Mesenchymal stem cell (in vitro differentiated cells and primary cell): ENCODE results near the gene SLC38A6.

Experiments
- DNase-seq: peaks from one replicate; pipeline ENCODE4 v3.0.0-alpha.2; 2013
- H2AFZ ChIP-seq: one replicate; pipeline ENCODE4 v1.6.1; 2013; ENCODE audit warnings: low read depth, mild to moderate bottlenecking, control low read depth, inconsistent platforms, low read length, moderate library complexity
- H2AK5ac ChIP-seq: 2 replicates; pipeline ENCODE4 v1.6.1; 2013; ENCODE audit warnings: low read length, moderate library complexity, mild to moderate bottlenecking, inconsistent platforms; ENCODE audit not compliant: severe bottlenecking
- H2BK120ac ChIP-seq: one replicate; pipeline ENCODE4 v1.6.1; 2013; ENCODE audit warnings: low read depth, mild to moderate bottlenecking, inconsistent platforms, low read length, moderate library complexity
- H2BK12ac ChIP-seq, 2 experiments: one replicate each; pipeline ENCODE4 v1.6.1; 2013; ENCODE audit warnings: inconsistent platforms in 2 of 2, low read length in 2 of 2, mild to moderate bottlenecking in 2 of 2, moderate library complexity in 2 of 2, control low read depth in 1 of 2
- H2BK15ac ChIP-seq: one replicate; pipeline ENCODE4 v1.6.1; 2013; ENCODE audit warnings: mild to moderate bottlenecking, low read depth, inconsistent platforms; ENCODE audit not compliant: poor library complexity, severe bottlenecking
- H2BK5ac ChIP-seq: 2 replicates; pipeline ENCODE4 v1.6.1; 2013; ENCODE audit warnings: low read depth, mild to moderate bottlenecking, low read length, control low read depth, inconsistent platforms; ENCODE audit not compliant: poor library complexity, severe bottlenecking
- H3K14ac ChIP-seq, 2 experiments: one replicate each; pipeline ENCODE4 v1.6.1; 2013; ENCODE audit warnings: inconsistent platforms in 2 of 2, low read length in 2 of 2, control low read depth in 1 of 2, mild to moderate bottlenecking in 1 of 2, moderate library complexity in 1 of 2
- H3K18ac ChIP-seq, 2 experiments: one replicate each; pipeline ENCODE4 v1.6.1; 2013; ENCODE audit warnings: inconsistent platforms in 2 of 2, low read length in 2 of 2, control low read depth in 1 of 2, low read depth in 1 of 2, mild to moderate bottlenecking in 1 of 2
- H3K23ac ChIP-seq, 2 experiments: one replicate each; pipeline ENCODE4 v1.6.1; 2013; ENCODE audit warnings: inconsistent platforms in 2 of 2, low read length in 2 of 2, mild to moderate bottlenecking in 2 of 2, moderate library complexity in 2 of 2, control low read depth in 1 of 2
- H3K27ac ChIP-seq: 2 replicates; pipeline ENCODE4 v1.5.1; 2013; ENCODE audit warnings: mild to moderate bottlenecking, moderate library complexity, low read length, control low read depth, inconsistent platforms; ENCODE audit not compliant: poor library complexity, severe bottlenecking
- H3K27me3 ChIP-seq, 2 experiments: 2 replicates each; pipeline versions ENCODE4 v1.6.1 to v1.7.0; 2013; ENCODE audit warnings: low read length in 2 of 2, mild to moderate bottlenecking in 2 of 2, moderate library complexity in 2 of 2, control low read depth in 1 of 2, inconsistent platforms in 1 of 2; ENCODE audit not compliant: control insufficient read depth in 1 of 2, insufficient read depth in 1 of 2
- H3K36me3 ChIP-seq, 2 experiments: 2 replicates each; pipeline versions ENCODE4 v1.6.1 to v1.7.0; 2013; ENCODE audit warnings: low read length in 2 of 2, control low read depth in 1 of 2, inconsistent platforms in 1 of 2, low read depth in 1 of 2, mild to moderate bottlenecking in 1 of 2; ENCODE audit not compliant: insufficient read depth in 2 of 2, control insufficient read depth in 1 of 2
- H3K4ac ChIP-seq, 2 experiments: one replicate each; pipeline ENCODE4 v1.6.1; 2013; ENCODE audit warnings: inconsistent platforms in 2 of 2, low read length in 2 of 2, mild to moderate bottlenecking in 2 of 2, moderate library complexity in 2 of 2, control low read depth in 1 of 2, low read depth in 1 of 2
- H3K4me1 ChIP-seq: 2 replicates; pipeline ENCODE4 v1.6.1; 2013; ENCODE audit warnings: low read depth, low read length, control low read depth; ENCODE audit not compliant: control insufficient read depth, insufficient read depth
- H3K4me2 ChIP-seq: 2 replicates; pipeline ENCODE4 v1.6.1; 2013; ENCODE audit warnings: low read length, mild to moderate bottlenecking, inconsistent platforms; ENCODE audit not compliant: poor library complexity, severe bottlenecking
- H3K4me3 ChIP-seq, 2 experiments: 2 replicates each; pipeline versions ENCODE4 v1.5.1 to v1.7.0; 2013; ENCODE audit warnings: low read length in 2 of 2, mild to moderate bottlenecking in 2 of 2, control low read depth in 1 of 2, low read depth in 1 of 2; ENCODE audit not compliant: insufficient read depth in 1 of 2
- H3K79me1 ChIP-seq: replicated peaks from 2 replicates; pipeline ENCODE4 v1.6.1; 2013; ENCODE audit warnings: mild to moderate bottlenecking, control low read depth, low read length, inconsistent platforms; ENCODE audit not compliant: poor library complexity, severe bottlenecking
- H3K9ac ChIP-seq: 2 replicates; pipeline ENCODE4 v1.7.0; 2013; ENCODE audit warnings: mild to moderate bottlenecking, low read length, moderate library complexity
- H3K9me3 ChIP-seq: 2 replicates; pipeline ENCODE4 v1.7.0; 2013; ENCODE audit warnings: mild to moderate bottlenecking, low read length; ENCODE audit not compliant: control insufficient read depth
- H4K8ac ChIP-seq: one replicate; pipeline ENCODE4 v1.6.1; 2013; ENCODE audit warnings: inconsistent platforms, mild to moderate bottlenecking, low read length, moderate library complexity
- H4K91ac ChIP-seq: one replicate; pipeline ENCODE4 v1.6.1; 2013; ENCODE audit warnings: mild to moderate bottlenecking, low read length, inconsistent platforms
- WGBS: methylation state at CpG from one replicate; pipeline ENCODE4 v1.1.7; 2013; ENCODE audit warnings: mixed read lengths; 5-methylcytosine and 5-hydroxymethylcytosine counted together

Gene SLC38A6

DNA sequence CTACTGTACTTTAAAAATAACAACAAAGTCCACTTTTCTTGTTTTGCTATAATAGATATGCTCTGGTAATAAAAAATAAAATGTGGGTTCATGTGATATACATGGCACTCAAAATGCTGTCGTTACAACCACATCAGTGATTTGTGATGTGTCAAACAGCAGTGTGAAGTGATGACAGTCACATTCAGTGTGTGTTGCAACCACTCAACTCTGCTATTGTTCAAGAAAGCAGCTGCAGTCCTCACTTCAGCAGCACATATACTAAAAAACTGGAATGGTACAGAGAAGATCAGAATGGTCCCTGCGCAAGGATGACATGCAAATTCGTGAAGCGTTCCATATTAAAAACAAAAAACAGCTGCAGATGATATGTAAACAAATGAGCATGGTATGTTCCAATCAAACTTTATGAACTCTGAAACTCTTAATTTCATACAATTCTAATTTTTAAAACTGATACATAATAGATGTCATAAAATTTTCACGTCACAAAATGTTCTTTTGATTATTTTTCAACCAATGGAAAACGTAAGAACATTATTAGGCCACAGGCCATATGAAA, 6.9 kb upstream of the SLC38A6 start:
- Histone ChIP-seq H2AFZ (no peak overlapping the region), H3K36me3 (peaks cover 6 to 57% of the 10 kb centered on the region in 2 experiments), H3K27me3 (no peaks in the 10 kb centered on the region), H3K4me2 (no peak overlapping the region), H3K4me1 (no peaks in the 10 kb centered on the region), H2BK5ac (no peak overlapping the region), H2AK5ac (peak overlapping the region; percentile 73), H3K27ac (no peak overlapping the region), H3K4me3 (no peak overlapping the region), H3K79me1 (peaks cover 11% of the 10 kb centered on the region), H2BK12ac (no peak overlapping the region), H2BK15ac (no peak overlapping the region), H4K91ac (no peak overlapping the region), H4K8ac (no peak overlapping the region), H3K18ac (no peak overlapping the region), H2BK120ac (no peak overlapping the region), H3K14ac (no peak overlapping the region), H3K23ac (no peak overlapping the region), H3K4ac (no peak overlapping the region), H3K9me3 (no peaks in the 10 kb centered on the region), H3K9ac (no peak overlapping the region)
- no peak for DNase-seq
- WGBS, result 95% methylated on average over 5 of the region's 6 CpGs

DNA sequence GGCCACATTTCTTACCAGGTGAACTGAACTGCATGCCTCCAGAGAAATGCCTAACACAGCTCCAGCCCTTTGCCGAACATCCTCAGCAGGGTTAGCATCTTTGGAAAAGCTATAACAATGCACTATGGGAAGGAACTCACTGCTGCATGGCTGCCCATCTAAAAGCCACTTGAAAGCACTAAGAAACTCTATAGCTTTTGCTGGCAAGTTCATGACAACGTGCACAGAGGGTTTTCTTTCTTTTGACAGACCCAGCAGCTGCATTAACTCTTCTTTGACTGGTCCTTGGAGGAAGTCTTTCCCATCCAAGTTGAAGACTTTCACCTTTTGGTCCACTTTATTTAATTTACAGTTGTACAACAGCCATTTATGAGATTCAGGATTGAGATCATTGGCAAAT, 5.5 kb upstream of the SLC38A6 start:
- no peak overlapping the region for H4K8ac ChIP-seq
- no peak overlapping the region for H3K14ac ChIP-seq
- no peak overlapping the region for H2BK12ac ChIP-seq
- no peak overlapping the region for H2BK120ac ChIP-seq
- H3K36me3 ChIP-seq, result peaks cover 6 to 61% of the 10 kb centered on the region in 2 experiments
- no peak overlapping the region for H3K4me2 ChIP-seq
- no peak overlapping the region for H2BK15ac ChIP-seq
- no peak overlapping the region for H3K18ac ChIP-seq
- H3K79me1 ChIP-seq, result peaks cover 13% of the 10 kb centered on the region
- DNase-seq, result no peak
- no peak overlapping the region for H4K91ac ChIP-seq
- H2AK5ac ChIP-seq, result no peak overlapping the region
- H3K4ac ChIP-seq, result no peak overlapping the region
- H2BK5ac ChIP-seq, result no peak overlapping the region
- H3K23ac ChIP-seq, result no peak overlapping the region
- no peaks in the 10 kb centered on the region for H3K27me3 ChIP-seq
- no peaks in the 10 kb centered on the region for H3K9me3 ChIP-seq
- WGBS, result 74% methylated on average over 2 of the region's 2 CpGs
- H3K4me3 ChIP-seq, result no peak overlapping the region
- no peak overlapping the region for H2AFZ ChIP-seq
- H3K9ac ChIP-seq, result no peak overlapping the region
- H3K4me1 ChIP-seq, result no peaks in the 10 kb centered on the region
- H3K27ac ChIP-seq, result no peak overlapping the region

DNA sequence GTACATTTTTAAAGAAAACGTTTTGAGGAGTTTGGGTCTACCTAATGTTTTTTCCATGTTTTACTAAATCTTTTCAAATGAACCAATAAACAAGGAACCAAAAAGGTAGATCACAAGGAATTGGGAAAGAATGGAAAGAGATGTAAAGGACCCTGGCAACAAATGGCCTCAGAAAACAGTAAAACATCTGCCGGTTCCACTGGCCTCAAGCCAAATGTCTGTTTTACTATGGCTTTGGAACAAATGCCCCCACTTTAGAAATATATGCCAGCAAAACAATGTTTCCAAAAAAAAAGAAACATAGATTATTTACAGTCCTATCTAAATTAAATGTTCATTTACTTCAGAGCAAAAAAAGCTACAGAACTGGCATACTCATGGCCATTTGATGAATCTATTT, 3.2 kb upstream of the SLC38A6 start:
- WGBS, result 80% methylated on average over 1 of the region's 2 CpGs
- H3K14ac ChIP-seq, result no peak overlapping the region

DNA sequence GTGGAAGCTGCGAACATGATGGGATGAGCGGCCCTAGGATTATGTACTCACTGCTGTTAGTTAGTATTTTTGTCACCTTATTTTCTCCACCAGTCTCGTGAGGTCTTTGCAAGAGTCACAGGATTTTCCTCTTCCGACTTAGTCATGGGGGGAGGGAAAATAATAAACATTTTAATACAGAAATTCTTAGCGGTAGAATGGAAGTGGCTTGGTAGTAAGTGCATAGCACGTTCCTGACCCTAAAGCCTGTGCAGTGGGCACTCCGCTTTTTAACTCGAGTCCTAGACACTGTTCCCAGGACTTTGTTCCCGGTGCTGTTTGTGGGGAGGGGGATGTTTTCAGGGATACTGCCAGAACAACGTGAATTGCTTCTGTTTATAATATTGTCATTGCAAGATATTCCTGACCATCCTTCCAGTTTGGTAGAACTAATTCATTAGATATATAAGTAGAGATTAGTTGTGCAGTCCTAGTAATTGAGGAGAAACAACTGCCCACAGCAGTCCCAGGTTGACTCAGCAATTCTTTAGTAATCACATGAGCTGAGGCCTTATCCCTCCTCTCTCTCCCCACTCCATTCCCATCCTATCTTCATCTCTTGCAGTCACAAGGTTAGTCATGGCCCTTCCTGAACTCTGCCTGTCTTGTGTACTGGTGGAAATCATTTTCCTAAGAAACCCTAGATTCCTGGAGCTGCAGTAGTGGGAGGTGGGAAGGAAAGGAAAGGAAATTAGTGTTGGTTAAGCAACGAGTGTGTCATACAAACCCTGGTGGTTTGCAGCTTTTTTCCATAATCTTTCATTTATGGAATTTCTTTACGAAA, 799 bp downstream of the SLC38A6 start:
- Histone ChIP-seq H4K8ac (peak overlapping the region; percentile 91), H3K14ac (no peak overlapping the region)

More for the DNA sequence above, 3.2 kb upstream of the SLC38A6 start:
- H4K91ac ChIP-seq, result no peak overlapping the region
- H3K36me3 ChIP-seq, result peaks cover 3 to 60% of the 10 kb centered on the region in 2 experiments
- H2AFZ ChIP-seq, result no peak overlapping the region
- no peak overlapping the region for H2BK15ac ChIP-seq
- H4K8ac ChIP-seq, result no peak overlapping the region
- no peaks in the 10 kb centered on the region for H3K27me3 ChIP-seq
- no peak overlapping the region for H3K4me2 ChIP-seq
- no peak overlapping the region for H2BK5ac ChIP-seq
- no peaks in the 10 kb centered on the region for H3K9me3 ChIP-seq
- no peak overlapping the region for H3K4ac ChIP-seq
- no peak overlapping the region for H2AK5ac ChIP-seq
- no peak overlapping the region for H2BK120ac ChIP-seq
- no peak overlapping the region for H2BK12ac ChIP-seq
- H3K23ac ChIP-seq, result no peak overlapping the region
- H3K79me1 ChIP-seq, result peaks cover 13% of the 10 kb centered on the region
- H3K4me3 ChIP-seq, result peak overlapping the region in 1 of 2 experiments; percentile 10
- DNase-seq, result no peak
- H3K4me1 ChIP-seq, result no peaks in the 10 kb centered on the region
- no peak overlapping the region for H3K9ac ChIP-seq
- H3K27ac ChIP-seq, result no peak overlapping the region
- H3K18ac ChIP-seq, result no peak overlapping the region

More for the DNA sequence above, 799 bp downstream of the SLC38A6 start:
- Histone ChIP-seq H2BK120ac (peak overlapping the region; percentile 71), H3K4me3 (peak overlapping the region; percentile 73 to 96), H3K9ac (peak overlapping the region; percentile 99), H3K9me3 (no peaks in the 10 kb centered on the region), H3K23ac (no peak overlapping the region), H3K36me3 (peaks cover 4 to 57% of the 10 kb centered on the region in 2 experiments), H3K4me2 (peak overlapping the region; percentile 87), H3K4me1 (peaks cover 3% of the 10 kb centered on the region), H2AFZ (peak overlapping the region; percentile 11), H2AK5ac (no peak overlapping the region), H3K4ac (peak overlapping the region in 1 of 2 experiments; percentile 81), H3K27ac (peak overlapping the region; percentile 81), H3K27me3 (no peaks in the 10 kb centered on the region), H2BK15ac (no peak overlapping the region), H3K18ac (peak overlapping the region; percentile 29 to 91), H2BK12ac (peak overlapping the region in 1 of 2 experiments; percentile 38), H3K79me1 (peaks cover 10% of the 10 kb centered on the region), H4K91ac (peak overlapping the region; percentile 14), H2BK5ac (no peak overlapping the region)
- WGBS, result 3% methylated on average over 9 of the region's 12 CpGs
- peak; percentile 88 for DNase-seq
